NCI-H1417 (cell line): ENCODE data around the gene LHX4.

Experiments
- DNase-seq, 3 experiments: peaks; one replicate each; lab custom pipeline; 2025; lab: John Stamatoyannopoulos, UW

LHX4 gene

GRCh38 chr1:180271272-180272255 lies 41.5 kb downstream of the LHX4 start:
- no peak for DNase-seq

DNA sequence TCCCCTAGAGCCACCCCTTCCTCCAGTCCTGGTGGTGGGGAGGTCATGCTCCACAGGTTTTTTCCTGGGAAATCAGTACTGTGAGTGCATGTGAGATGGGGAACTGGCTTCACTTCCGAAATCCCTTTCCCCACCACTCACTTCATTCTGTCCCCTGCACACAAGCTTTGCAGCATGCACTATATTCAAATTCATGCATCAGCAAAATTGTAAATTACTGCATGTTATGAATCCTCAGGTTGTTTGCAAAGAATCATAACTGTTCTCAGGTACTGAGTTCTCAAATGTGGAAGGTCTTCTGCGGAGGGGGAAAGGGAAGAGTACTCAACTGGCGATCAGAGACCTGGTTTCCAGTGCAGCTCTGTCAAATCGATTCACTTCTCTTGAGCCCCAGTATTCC lies 42.3 kb downstream of the LHX4 start:
- DNase-seq, result no peak

GRCh38 chr1:180273066-180273465 lies 43.0 kb downstream of the LHX4 start:
- no peak for DNase-seq

GRCh38 chr1:180274221-180274620 lies 44.2 kb downstream of the LHX4 start:
- DNase-seq, result no peak

DNA sequence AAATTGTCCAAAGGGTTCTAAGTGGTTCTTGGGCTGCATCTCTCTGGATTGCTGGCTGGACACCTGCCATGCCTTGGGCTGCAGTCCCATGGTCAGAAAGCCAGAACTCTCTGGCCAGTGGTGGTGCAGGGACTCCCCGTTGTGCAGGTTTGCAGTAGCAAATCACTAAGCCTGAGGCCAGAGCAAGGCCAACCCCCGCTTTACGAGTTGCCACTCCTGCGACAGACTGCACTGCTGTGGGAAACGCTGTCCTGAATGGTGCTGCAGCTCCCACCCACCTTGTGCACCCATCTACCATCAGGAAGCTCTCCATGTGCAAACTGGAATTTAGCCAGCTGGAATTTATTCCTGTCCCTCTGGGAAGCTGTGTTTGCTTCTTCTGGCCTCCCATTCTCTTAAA lies 45.7 kb downstream of the LHX4 start:
- DNase-seq, result no peak

- DNase-seq, result no peak
Measured at GRCh38 chr1:180277476-180278193, 47.6 kb downstream of the LHX4 start.

DNA sequence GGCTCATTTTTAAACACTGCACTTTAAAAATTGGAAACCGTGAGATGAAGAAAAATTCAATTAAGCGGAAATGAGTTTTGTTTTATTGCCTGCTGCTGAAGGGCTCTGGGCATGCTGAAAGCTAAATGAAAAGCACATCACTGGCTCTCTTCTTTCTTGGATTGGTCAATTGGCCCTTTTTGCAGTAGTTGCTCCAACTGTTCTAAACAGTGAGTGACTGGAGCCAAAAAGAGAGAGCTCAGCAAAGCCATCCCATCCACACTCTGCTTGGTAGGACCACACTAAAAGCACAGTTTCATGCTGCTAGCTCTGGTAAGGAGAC lies 48.1 kb downstream of the LHX4 start:
- DNase-seq, result no peak

DNA sequence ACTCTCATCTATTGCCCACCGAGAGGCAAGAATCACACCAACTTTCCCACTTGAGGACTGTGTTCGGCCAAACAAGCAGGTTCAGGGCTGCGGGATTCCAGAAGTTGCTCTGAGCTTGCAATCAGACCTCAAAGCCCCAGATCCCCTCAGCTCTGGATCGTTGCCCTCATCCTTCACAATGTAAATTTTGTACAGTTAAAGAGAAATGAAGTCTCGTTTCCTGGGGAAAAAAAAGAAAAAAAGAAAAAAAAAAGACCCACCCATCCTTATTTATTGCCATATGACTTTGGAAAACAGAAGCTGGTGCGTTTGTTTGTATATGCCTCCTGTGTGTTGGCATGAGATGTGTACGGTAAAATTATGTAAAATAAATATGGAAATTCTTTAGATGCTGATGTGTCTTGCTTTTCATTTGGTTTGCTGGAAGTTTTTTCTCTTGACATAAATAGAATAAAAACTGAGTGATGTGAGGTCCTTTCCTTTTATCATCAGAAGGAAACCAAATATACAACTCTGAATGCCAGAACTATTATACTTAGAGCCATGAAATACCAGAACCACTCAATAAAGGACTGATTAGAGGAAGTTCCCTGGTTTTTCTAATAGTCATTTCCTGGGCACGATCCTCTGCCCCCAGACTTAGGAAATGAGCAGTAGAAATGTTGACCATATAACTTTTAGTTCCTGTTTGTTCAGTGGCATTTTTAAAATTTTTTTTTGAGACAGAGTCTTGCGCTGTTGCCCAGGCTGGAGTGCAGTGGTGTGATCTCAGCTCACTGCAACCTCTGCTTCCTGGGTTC lies 48.7 kb downstream of the LHX4 start:
- no peak for DNase-seq

GRCh38 chr1:180279651-180280050 lies 49.6 kb downstream of the LHX4 start:
- no peak for DNase-seq

- DNase-seq, result no peak
Measured at GRCh38 chr1:180280617-180281016, 50.6 kb downstream of the LHX4 start.

DNA sequence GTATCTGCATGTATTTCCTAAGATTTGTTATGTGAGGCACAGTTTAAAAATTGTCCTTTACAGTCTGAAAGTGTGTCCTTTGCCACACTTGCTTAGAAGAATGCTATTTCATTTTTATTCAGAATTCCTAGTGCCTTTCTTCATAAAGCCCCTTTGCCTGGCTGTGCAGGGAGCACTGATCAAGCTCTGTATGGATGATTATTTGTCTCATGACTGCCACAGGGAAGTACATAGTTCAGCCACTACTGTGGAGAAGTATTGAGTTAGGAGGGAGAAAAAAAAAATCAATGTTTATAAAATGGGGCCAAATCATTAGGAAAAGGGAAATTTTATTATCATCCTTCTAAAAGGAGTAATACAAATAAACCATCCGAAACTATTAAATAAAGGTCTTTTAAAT lies 51.4 kb downstream of the LHX4 start:
- DNase-seq, result no peak

GRCh38 chr1:180282401-180283044 lies 52.5 kb downstream of the LHX4 start:
- peak in 1 of 3 experiments; percentile 39 for DNase-seq

GRCh38 chr1:180283098-180283497 lies 53.0 kb downstream of the LHX4 start:
- DNase-seq, result no peak

GRCh38 chr1:180286417-180286816 lies 56.4 kb downstream of the LHX4 start:
- DNase-seq, result no peak

DNA sequence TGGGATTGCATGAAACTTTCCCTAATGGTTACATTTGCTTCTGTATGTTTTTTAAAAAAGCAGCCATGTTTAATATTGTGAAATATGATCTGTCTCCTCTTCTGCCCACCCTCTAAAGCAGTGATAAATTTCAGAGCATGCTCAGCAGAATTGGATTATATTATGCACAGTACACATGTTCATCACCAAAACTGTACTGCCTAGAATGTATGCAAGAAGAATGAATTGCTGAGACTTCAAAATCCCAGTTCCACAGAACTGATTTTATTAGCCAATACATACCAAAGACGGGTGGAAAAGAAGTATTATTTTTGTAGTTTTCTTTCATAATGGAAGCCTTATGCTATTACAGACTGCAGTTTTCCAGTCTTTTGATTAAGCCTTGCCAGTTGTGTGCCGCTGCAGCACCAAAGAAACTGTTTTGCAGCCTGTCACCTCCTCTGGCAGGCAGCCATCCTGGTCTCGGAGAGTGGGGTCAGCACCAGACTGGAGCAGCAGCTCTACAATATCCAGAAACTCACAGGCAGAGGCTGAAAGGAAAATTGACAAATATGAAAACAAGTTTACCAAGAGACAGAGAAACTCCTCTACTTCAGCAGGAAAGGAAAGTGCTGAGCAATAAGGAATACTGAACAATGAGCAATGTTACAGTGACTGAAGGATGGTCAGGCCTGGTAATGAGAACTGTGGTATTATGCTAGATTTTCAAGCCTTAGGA lies 58.1 kb downstream of the LHX4 start:
- DNase-seq, result no peak

- DNase-seq, result no peak
Measured at GRCh38 chr1:180288940-180289339, 58.9 kb downstream of the LHX4 start.

DNA sequence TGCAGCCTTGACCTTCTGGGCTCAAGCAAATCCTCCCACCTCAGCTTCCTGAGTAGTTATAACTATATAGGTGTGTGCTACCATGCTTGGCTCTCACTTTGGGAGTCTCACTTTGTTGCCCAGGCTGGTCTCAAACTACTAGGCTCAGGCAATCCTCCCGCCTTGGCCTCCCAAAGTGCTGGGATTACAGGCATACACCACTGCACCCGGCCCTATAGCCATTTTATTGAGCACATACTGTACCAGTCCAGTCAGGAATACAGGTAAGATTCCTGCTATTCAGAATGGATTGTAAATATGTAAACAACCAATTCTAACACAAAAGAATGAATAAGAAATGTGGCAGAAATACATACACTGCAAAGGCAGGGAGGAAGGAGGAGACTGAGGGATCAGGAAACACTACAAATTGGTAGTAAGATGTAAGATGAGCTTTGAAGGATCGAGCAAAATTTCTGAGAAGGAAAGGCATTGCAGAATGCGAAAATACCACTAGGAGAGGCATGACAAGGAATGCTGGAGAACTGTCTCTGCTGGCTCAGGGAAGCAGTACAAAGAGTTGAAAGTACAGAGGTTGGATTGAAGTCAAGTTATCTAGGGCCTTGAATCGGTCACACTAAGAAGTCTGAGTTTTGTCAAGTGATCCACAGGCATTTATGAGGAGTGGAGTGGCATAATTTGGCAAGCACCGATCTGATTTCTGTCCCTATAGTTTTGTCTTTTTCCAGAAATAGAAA lies 60.4 kb downstream of the LHX4 start:
- no peak for DNase-seq

GRCh38 chr1:180291004-180291403 lies 60.9 kb downstream of the LHX4 start:
- DNase-seq, result no peak

- no peak for DNase-seq
Measured at GRCh38 chr1:180294711-180295110, 64.6 kb downstream of the LHX4 start.

DNA sequence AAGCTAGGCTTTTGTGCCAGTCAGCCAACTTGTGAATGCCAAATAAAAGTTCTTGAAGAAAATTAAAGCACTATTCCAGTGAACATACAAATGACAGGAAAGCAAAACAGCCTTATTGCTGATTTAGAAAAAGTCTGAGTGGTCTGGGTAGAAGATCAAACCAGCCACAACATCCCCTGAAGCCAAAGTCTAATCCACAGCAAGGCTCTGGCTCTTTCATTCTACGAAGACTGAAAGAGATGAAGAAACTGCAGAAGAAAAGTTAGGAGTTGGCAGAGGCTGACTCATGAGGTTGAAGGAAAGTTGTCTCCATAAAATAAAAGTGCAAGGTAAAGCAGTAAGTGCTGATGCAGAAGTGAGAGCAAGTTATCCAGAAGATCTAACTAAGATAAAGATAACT lies 65.9 kb downstream of the LHX4 start:
- DNase-seq, result no peak
